Eye (tissue), 1 donor: Measurements from ENCODE around the gene CTAGE9.
"Not testable (repeated sequence)": the region's sequence is repeated elsewhere in the genome, so short reads cannot be mapped to it uniquely, and the experiment has no call there.

ENCODE experiments used
- DNase-seq: peaks from one replicate; pipeline ENCODE4 v3.0.0-alpha.2; 2015

The CTAGE9 gene

GRCh38 chr6:131710917-131711316, at the start of gene CTAGE9:
Gene CTAGE9, minus strand, starts transcription at chr6:131711017. Its CDS starts 0 bp downstream, at chr6:131711017.
- not testable (repeated sequence) for DNase-seq

GRCh38 chr6:131758920-131759319, 48.1 kb upstream of the CTAGE9 start:
- DNase-seq, result no peak

GRCh38 chr6:131756039-131756438, 45.2 kb upstream of the CTAGE9 start:
- no peak for DNase-seq

GRCh38 chr6:131755597-131755996, 44.8 kb upstream of the CTAGE9 start:
- DNase-seq, result peak; percentile 13

GRCh38 chr6:131754715-131755567, 44.1 kb upstream of the CTAGE9 start:
- DNase-seq, result no peak

- no peak for DNase-seq
Observed at GRCh38 chr6:131754088-131754487, 43.3 kb upstream of the CTAGE9 start.

- DNase-seq, result not testable (repeated sequence)
Observed at GRCh38 chr6:131751012-131751715, 40.3 kb upstream of the CTAGE9 start.

GRCh38 chr6:131749023-131749422, 38.2 kb upstream of the CTAGE9 start:
- no peak for DNase-seq

GRCh38 chr6:131747821-131748353, 37.1 kb upstream of the CTAGE9 start:
- no peak for DNase-seq

- no peak for DNase-seq
Observed at GRCh38 chr6:131745476-131745875, 34.7 kb upstream of the CTAGE9 start.

- DNase-seq, result no peak
Observed at GRCh38 chr6:131744432-131745287, 33.8 kb upstream of the CTAGE9 start.

GRCh38 chr6:131741688-131742393, 31.0 kb upstream of the CTAGE9 start:
- no peak for DNase-seq

- no peak for DNase-seq
Observed at GRCh38 chr6:131740161-131740560, 29.3 kb upstream of the CTAGE9 start.

GRCh38 chr6:131739136-131739535, 28.3 kb upstream of the CTAGE9 start:
- DNase-seq, result no peak

GRCh38 chr6:131736811-131737210, 26.0 kb upstream of the CTAGE9 start:
- DNase-seq, result no peak

GRCh38 chr6:131736003-131736596, 25.3 kb upstream of the CTAGE9 start:
- DNase-seq, result peak; percentile 28

- no peak for DNase-seq
Observed at GRCh38 chr6:131733376-131734016, 22.7 kb upstream of the CTAGE9 start.

- DNase-seq, result no peak
Observed at GRCh38 chr6:131731224-131731623, 20.4 kb upstream of the CTAGE9 start.

- no peak for DNase-seq
Observed at GRCh38 chr6:131730264-131730663, 19.4 kb upstream of the CTAGE9 start.

GRCh38 chr6:131729550-131729949, 18.7 kb upstream of the CTAGE9 start:
- DNase-seq, result no peak

- no peak for DNase-seq
Observed at GRCh38 chr6:131728296-131728939, 17.6 kb upstream of the CTAGE9 start.
